Fibroblast of lung (primary cell): Measurements from ENCODE around the gene COL2A1. TPM values are rescaled to one million over a fixed set of nuclear protein-coding genes. Genes with fewer than 3 reads are reported as not detected.

Experiments
- DNase-seq, 2 donors: peaks; one replicate each; pipeline versions ENCODE4 v3.0.0 to v3.0.0-alpha.2; 2010; ENCODE audit warnings: low read depth in 2 of 2
- H2AFZ ChIP-seq: 2 replicates; pipeline ENCODE4 v1.5.1; 2012; ENCODE audit warnings: low read length, control low read depth, inconsistent platforms
- H3K27ac ChIP-seq: 2 replicates; pipeline ENCODE4 v1.5.1; 2011; ENCODE audit warnings: low read length, control low read depth; ENCODE audit not compliant: insufficient read depth
- H3K27me3 ChIP-seq: 2 replicates; pipeline ENCODE4 v1.5.1; 2011; ENCODE audit warnings: mild to moderate bottlenecking, low read length; ENCODE audit not compliant: control insufficient read depth, insufficient read depth
- H3K36me3 ChIP-seq: 2 replicates; pipeline ENCODE4 v1.5.1; 2011; ENCODE audit warnings: low read length; ENCODE audit not compliant: control insufficient read depth, insufficient read depth
- H3K4me1 ChIP-seq: 2 replicates; pipeline ENCODE4 v1.5.1; 2011; ENCODE audit warnings: low read length; ENCODE audit not compliant: control insufficient read depth, insufficient read depth; ENCODE audit errors: extremely low read depth
- H3K4me2 ChIP-seq: 2 replicates; pipeline ENCODE4 v1.5.1; 2011; ENCODE audit warnings: low read length, control low read depth; ENCODE audit not compliant: insufficient read depth; ENCODE audit errors: extremely low read depth
- H3K4me3 ChIP-seq, 4 experiments: fragments of 200-600 bp in 1 of 4; sonication (generic) in 1 of 4; replicated peaks in 1 of 4; 2 replicates each; pipeline ENCODE4 v1.5.1; 2011 to 2016; ENCODE audit warnings: low read length in 4 of 4, low read depth in 3 of 4, mild to moderate bottlenecking in 3 of 4, control low read depth in 2 of 4, inconsistent platforms in 1 of 4, mixed read lengths in 1 of 4; ENCODE audit not compliant: insufficient read depth in 1 of 4; ENCODE audit errors: control extremely low read depth in 1 of 4
- H3K79me2 ChIP-seq: 2 replicates; pipeline ENCODE4 v1.5.1; 2012; ENCODE audit warnings: mild to moderate bottlenecking, low read length, inconsistent platforms; ENCODE audit not compliant: control insufficient read depth, insufficient read depth
- H3K9ac ChIP-seq: 2 replicates; pipeline ENCODE4 v1.5.1; 2011; ENCODE audit warnings: mild to moderate bottlenecking, low read length, control low read depth; ENCODE audit not compliant: insufficient read depth
- H3K9me3 ChIP-seq: 2 replicates; pipeline ENCODE4 v1.5.1; 2012; ENCODE audit warnings: low read depth, low read length; ENCODE audit not compliant: control insufficient read depth, insufficient read depth
- H4K20me1 ChIP-seq: 2 replicates; pipeline ENCODE4 v1.5.1; 2011; ENCODE audit warnings: low read length; ENCODE audit not compliant: control insufficient read depth, insufficient read depth; ENCODE audit errors: extremely low read depth
- CTCF ChIP-seq, 2 donors: IDR thresholded peaks in 1 of 2; conservative IDR thresholded peaks in 1 of 2; 1 replicate in 1 of 2; 2 replicates in 1 of 2; pipeline ENCODE4 v1.5.1; 2011 to 2012; ENCODE audit warnings: low read length in 2 of 2, control low read depth in 1 of 2, inconsistent platforms in 1 of 2, low read depth in 1 of 2, mild to moderate bottlenecking in 1 of 2
- EZH2 ChIP-seq: IDR thresholded peaks from 2 replicates; pipeline ENCODE4 v1.5.1; 2012; ENCODE audit warnings: low read length, control low read depth, mild to moderate bottlenecking; ENCODE audit errors: missing control alignments
- polyA plus RNA-seq, 2 donors: library from polyadenylated mRNA; depleted of rRNA in 1 of 2; stranded (reverse) in 1 of 2; unstranded in 1 of 2; fragments of >200 nt; gene quantifications; 2 replicates each; pipeline ENCODE4 v1.2.1, GENCODE V29; 2011 to 2012; ENCODE audit warnings: missing spikeins in 1 of 2
- total RNA-seq: library from RNA; depleted of rRNA; stranded (reverse); fragments of >200 nt; gene quantifications from 2 replicates; pipeline ENCODE4 v1.2.1, GENCODE V29; 2014

COL2A1 gene
- total and polyA plus RNA-seq, 2 donors (not counting 1 experiment from before 2014, with no cell fraction given) = not detected

GRCh38 chr12:48041591-48042423 lies 37.5 kb upstream of the COL2A1 start:
- Histone ChIP-seq H3K4me2 (no peak overlapping the region), H3K27ac (no peak overlapping the region), H3K4me3 (no peak overlapping the region), H3K36me3 (peaks cover 2% of the 10 kb centered on the region), H3K9ac (no peak overlapping the region), H3K79me2 (no peaks in the 10 kb centered on the region), H3K4me1 (peaks cover 2% of the 10 kb centered on the region), H3K9me3 (no peaks in the 10 kb centered on the region), H2AFZ (no peak overlapping the region), H4K20me1 (no peaks in the 10 kb centered on the region), H3K27me3 (no peaks in the 10 kb centered on the region)
- no peak for DNase-seq
- TF ChIP-seq CTCF (conservative IDR thresholded peaks at IDR 0.05 in 1 of 2, IDR thresholded peaks at IDR 0.05 in 1 of 2; ENCODE audit: low read depth in 1 of 2, low read length in 2 of 2) (no peak), EZH2 (no peak)

- Histone ChIP-seq H4K20me1 (no peaks in the 10 kb centered on the region), H3K4me1 (peaks cover 2% of the 10 kb centered on the region), H3K79me2 (no peaks in the 10 kb centered on the region), H3K4me2 (no peak overlapping the region), H3K36me3 (peaks cover 2% of the 10 kb centered on the region), H2AFZ (no peak overlapping the region), H3K9me3 (no peaks in the 10 kb centered on the region), H3K9ac (no peak overlapping the region), H3K27me3 (no peaks in the 10 kb centered on the region), H3K4me3 (no peak overlapping the region), H3K27ac (no peak overlapping the region)
- TF ChIP-seq EZH2 = no peak
- no peak for TF ChIP-seq CTCF (conservative IDR thresholded peaks at IDR 0.05 in 1 of 2, IDR thresholded peaks at IDR 0.05 in 1 of 2; ENCODE audit: low read depth in 1 of 2, low read length in 2 of 2)
- no peak for DNase-seq
Measured at GRCh38 chr12:48040354-48040753, 36.1 kb upstream of the COL2A1 start.

GRCh38 chr12:48039151-48039550 lies 34.9 kb upstream of the COL2A1 start:
- H3K36me3 ChIP-seq = no peaks in the 10 kb centered on the region
- no peaks in the 10 kb centered on the region for H3K27me3 ChIP-seq
- H3K4me3 ChIP-seq = no peak overlapping the region
- H3K9ac ChIP-seq = no peak overlapping the region
- peaks cover 2% of the 10 kb centered on the region for H3K4me1 ChIP-seq
- H2AFZ ChIP-seq = no peak overlapping the region
- no peak overlapping the region for H3K27ac ChIP-seq
- H4K20me1 ChIP-seq = no peaks in the 10 kb centered on the region
- no peak for TF ChIP-seq EZH2
- no peak for TF ChIP-seq CTCF (conservative IDR thresholded peaks at IDR 0.05 in 1 of 2, IDR thresholded peaks at IDR 0.05 in 1 of 2; ENCODE audit: low read depth in 1 of 2, low read length in 2 of 2)
- no peaks in the 10 kb centered on the region for H3K79me2 ChIP-seq
- no peaks in the 10 kb centered on the region for H3K9me3 ChIP-seq
- H3K4me2 ChIP-seq = no peak overlapping the region
- no peak for DNase-seq
